Right lobe of liver (tissue), 4 donors: Measurements from ENCODE around the gene NOS1.

Experiments used
- CTCF ChIP-seq, 4 donors: fragments of 200-600 bp in 3 of 4; fragments of 450-650 bp in 1 of 4; IDR thresholded peaks; one replicate each; pipeline versions ENCODE4 v1.5.1 to v1.8.0; 2016 to 2022; ENCODE audit warnings: antibody characterized with exemption in 4 of 4, mild to moderate bottlenecking in 2 of 4
- POLR2A ChIP-seq: fragments of 450-650 bp; IDR thresholded peaks from one replicate; pipeline ENCODE4 v1.6.1; 2017; ENCODE audit warnings: antibody characterized with exemption, mild to moderate bottlenecking
- donor health status: DM: no; HTN: no; CAD: no.
- donor health status: DM: no; HTN: no; CAD: no.
- donor health status: DM: no; HTN: yes; CAD: no.

GRCh38 chr12:117321572-117321971 is 39.9 kb downstream of the NOS1 start:
- TF ChIP-seq CTCF (IDR thresholded peaks at IDR 0.05) (no peak), POLR2A (no peak)
